ENCODE results near the gene TMEM161A.
"Not testable (repeated sequence)": the region's sequence is repeated elsewhere in the genome, so short reads cannot be mapped to it uniquely, and the experiment has no call there.

The TMEM161A gene

DNA sequence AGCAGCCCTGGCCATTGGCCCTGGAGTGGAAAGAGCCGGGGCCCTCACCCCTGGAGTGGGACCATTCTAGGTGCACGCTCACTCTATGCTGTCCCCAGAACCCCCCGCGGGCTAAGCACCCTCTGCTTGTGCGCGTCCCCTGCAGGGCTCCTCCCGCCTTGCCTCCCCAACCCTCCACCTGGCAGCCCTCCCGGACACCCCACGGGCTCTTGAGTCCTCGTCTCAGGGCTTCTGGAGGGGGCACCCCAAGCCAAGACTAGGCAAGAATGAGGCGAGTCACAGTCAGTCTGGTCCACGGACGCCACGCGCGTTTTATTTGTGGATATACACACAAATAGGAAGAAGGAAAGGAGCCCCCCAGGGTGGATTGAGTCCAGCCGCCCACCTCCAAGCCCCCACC is 7.0 kb upstream of the TMEM161A start:
- Mint-ChIP-seq H3K4me1 (no peaks in the 10 kb centered on the region), H3K4me3 (no peak overlapping the region), H3K27me3 (ENCODE audit: low read depth) (peaks cover 6% of the 10 kb centered on the region), H3K27ac (no peak overlapping the region), H3K36me3 (ENCODE audit: low read depth) (no peaks in the 10 kb centered on the region), H3K9me3 (no peaks in the 10 kb centered on the region)
- TF ChIP-seq, protein P1, sequence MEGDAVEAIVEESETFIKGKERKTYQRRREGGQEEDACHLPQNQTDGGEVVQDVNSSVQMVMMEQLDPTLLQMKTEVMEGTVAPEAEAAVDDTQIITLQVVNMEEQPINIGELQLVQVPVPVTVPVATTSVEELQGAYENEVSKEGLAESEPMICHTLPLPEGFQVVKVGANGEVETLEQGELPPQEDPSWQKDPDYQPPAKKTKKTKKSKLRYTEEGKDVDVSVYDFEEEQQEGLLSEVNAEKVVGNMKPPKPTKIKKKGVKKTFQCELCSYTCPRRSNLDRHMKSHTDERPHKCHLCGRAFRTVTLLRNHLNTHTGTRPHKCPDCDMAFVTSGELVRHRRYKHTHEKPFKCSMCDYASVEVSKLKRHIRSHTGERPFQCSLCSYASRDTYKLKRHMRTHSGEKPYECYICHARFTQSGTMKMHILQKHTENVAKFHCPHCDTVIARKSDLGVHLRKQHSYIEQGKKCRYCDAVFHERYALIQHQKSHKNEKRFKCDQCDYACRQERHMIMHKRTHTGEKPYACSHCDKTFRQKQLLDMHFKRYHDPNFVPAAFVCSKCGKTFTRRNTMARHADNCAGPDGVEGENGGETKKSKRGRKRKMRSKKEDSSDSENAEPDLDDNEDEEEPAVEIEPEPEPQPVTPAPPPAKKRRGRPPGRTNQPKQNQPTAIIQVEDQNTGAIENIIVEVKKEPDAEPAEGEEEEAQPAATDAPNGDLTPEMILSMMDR (IDR thresholded peaks at IDR 0.05; ENCODE audit: unreplicated experiment in 3 of 3) = no peak

DNA sequence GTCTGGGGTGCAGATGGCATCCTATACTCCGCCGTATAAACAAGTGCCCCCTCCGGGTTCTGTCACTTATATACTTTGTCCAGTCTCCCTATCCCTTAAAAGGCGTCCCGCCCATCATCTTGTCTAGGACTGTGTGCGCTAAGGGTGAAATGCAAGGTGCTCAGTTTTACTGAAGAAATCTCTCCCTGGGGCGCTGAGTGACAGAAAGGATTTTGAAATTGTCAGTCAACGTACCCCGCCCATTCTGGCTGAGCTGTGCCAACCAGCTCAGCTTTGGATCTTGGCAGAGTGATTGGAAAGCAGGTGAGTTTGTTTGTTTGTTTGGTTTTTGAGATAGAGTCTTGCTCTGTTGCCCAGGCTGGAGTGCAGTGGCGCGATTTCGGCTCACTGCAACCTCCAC is 4.1 kb upstream of the TMEM161A start:
- Mint-ChIP-seq H3K27ac (no peak overlapping the region), H3K4me3 (no peak overlapping the region), H3K4me1 (peaks cover 12% of the 10 kb centered on the region), H3K9me3 (no peaks in the 10 kb centered on the region), H3K27me3 (ENCODE audit: low read depth) (peaks cover 12% of the 10 kb centered on the region), H3K36me3 (ENCODE audit: low read depth) (no peaks in the 10 kb centered on the region)
- TF ChIP-seq, protein P1 (IDR thresholded peaks at IDR 0.05; ENCODE audit: unreplicated experiment in 3 of 3) = no peak

DNA sequence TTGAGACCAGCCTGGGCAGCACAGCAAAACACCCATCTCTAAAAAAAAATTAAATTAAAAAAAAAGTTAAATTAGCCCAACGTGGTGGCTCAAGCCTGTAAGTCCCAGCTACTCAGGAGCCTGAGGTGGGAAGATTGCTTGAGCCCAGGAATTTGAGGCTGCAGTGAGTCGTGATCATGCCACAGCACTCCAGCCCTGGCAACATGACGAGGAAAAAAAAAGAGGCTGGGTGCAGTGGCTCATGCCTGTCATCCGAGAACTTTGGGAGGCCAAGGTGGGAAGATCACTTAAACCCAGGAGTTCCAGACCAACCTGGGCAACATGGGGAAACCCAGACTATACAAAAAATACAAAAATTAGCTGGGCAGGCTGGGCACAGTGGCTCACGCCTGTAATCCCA is 2.2 kb upstream of the TMEM161A start:
- Mint-ChIP-seq H3K4me3 (no peak overlapping the region), H3K4me1 (peaks cover 14% of the 10 kb centered on the region), H3K36me3 (ENCODE audit: low read depth) (no peaks in the 10 kb centered on the region), H3K9me3 (no peaks in the 10 kb centered on the region), H3K27me3 (ENCODE audit: low read depth) (peaks cover 12% of the 10 kb centered on the region), H3K27ac (no peak overlapping the region)
- TF ChIP-seq, protein P1 (IDR thresholded peaks at IDR 0.05; ENCODE audit: unreplicated experiment in 3 of 3) = no peak

DNA sequence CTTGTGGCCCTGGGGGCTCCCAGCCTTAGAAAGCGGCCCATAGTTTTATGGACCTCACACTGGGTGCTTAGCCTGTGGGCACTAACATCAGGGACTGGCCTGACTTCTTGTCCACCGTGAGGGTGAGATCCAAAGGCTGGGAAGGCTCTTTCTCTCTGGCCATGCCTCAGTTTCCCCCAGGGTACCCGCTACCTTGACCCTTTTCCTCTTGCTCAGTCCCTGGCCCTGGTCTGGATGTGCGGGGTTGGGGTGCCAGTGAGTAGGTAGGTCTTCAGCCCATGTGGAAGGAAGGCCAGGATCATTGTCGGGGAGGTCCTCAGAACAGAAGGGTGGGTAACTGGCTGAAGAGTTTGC is 1.6 kb upstream of the TMEM161A start:
- peaks cover 14% of the 10 kb centered on the region for H3K4me1 Mint-ChIP-seq
- H3K27ac Mint-ChIP-seq = no peak overlapping the region
- TF ChIP-seq, protein P1 (IDR thresholded peaks at IDR 0.05; ENCODE audit: unreplicated experiment in 3 of 3) = peak in 1 of 3 experiments; percentile 4
- H3K27me3 Mint-ChIP-seq (ENCODE audit: low read depth) = peaks cover 12% of the 10 kb centered on the region
- peak overlapping the region in 2 of 3 experiments; percentile 53 to 66 for H3K4me3 Mint-ChIP-seq
- H3K9me3 Mint-ChIP-seq = no peaks in the 10 kb centered on the region
- no peaks in the 10 kb centered on the region for H3K36me3 Mint-ChIP-seq (ENCODE audit: low read depth)

DNA sequence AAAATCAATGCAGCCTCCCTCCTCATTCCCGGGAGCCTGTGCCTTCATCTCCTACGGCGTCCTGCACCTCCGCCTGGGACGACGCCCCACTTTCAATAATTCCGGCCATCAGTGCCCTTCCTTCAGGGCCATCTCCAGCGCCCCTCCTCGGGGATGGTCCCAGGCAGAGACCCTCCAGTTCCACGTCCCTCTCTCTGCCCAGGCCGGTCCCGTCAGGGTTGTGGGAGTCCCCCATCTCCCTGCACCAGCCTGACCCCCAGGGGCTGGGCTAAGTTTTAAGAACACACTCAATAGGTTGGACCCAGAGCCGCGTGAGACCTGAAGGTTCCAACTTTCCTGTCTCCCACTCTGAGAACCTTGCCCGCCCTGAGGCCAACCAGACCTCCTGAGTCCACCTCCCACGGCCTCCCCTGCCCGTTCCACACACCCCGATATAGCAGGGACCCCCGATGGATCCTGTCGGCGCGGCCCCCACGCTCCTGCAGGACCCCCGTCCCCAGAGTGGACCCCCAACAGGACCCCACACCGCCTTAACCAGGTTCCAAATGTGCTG is 646 bp downstream of the TMEM161A start:
- Mint-ChIP-seq H3K36me3 (ENCODE audit: low read depth) (peaks cover 5% of the 10 kb centered on the region), H3K27ac (peak overlapping the region in 1 of 3 experiments; percentile 68), H3K4me1 (peaks cover 14% of the 10 kb centered on the region), H3K9me3 (no peaks in the 10 kb centered on the region), H3K4me3 (peak overlapping the region; percentile 96 to 99 (median 99)), H3K27me3 (ENCODE audit: low read depth) (peaks cover 10% of the 10 kb centered on the region)
- TF ChIP-seq, protein P1 (IDR thresholded peaks at IDR 0.05; ENCODE audit: unreplicated experiment in 3 of 3) = no peak

DNA sequence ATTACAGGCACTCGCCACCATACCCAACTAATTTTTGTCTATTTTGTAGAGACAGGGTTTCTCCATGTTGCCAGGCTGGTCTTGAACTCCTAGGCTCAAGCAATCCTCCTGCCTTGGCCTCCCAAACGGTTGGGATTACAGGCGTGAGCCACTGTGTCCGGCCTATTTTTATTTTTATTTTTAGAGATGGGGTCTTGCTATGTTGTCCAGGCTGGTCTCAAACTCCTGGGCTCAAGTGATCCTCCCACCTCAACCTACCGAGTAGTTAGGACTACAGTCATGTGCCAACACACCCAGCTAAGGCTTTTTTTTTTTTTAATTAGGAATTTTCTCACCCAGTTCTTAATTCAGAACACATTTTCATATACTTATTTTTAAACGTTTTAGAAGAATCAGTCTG is 2.6 kb downstream of the TMEM161A start:
- Mint-ChIP-seq H3K36me3 (ENCODE audit: low read depth) (peaks cover 18% of the 10 kb centered on the region), H3K4me1 (peaks cover 14% of the 10 kb centered on the region)
- not testable (repeated sequence) for H3K27me3 Mint-ChIP-seq (ENCODE audit: low read depth); H3K27ac Mint-ChIP-seq; H3K9me3 Mint-ChIP-seq; H3K4me3 Mint-ChIP-seq
